GM19452 (cell line): ENCODE measurements around the gene HAUS1.

Experiments
- ATAC-seq: cut with Tn5 transposase; IDR thresholded peaks from one replicate; pipeline ENCODE4 v1.9.1; 2021; ENCODE audit not compliant: unreplicated experiment

Gene HAUS1, protein sequence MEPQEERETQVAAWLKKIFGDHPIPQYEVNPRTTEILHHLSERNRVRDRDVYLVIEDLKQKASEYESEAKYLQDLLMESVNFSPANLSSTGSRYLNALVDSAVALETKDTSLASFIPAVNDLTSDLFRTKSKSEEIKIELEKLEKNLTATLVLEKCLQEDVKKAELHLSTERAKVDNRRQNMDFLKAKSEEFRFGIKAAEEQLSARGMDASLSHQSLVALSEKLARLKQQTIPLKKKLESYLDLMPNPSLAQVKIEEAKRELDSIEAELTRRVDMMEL

DNA sequence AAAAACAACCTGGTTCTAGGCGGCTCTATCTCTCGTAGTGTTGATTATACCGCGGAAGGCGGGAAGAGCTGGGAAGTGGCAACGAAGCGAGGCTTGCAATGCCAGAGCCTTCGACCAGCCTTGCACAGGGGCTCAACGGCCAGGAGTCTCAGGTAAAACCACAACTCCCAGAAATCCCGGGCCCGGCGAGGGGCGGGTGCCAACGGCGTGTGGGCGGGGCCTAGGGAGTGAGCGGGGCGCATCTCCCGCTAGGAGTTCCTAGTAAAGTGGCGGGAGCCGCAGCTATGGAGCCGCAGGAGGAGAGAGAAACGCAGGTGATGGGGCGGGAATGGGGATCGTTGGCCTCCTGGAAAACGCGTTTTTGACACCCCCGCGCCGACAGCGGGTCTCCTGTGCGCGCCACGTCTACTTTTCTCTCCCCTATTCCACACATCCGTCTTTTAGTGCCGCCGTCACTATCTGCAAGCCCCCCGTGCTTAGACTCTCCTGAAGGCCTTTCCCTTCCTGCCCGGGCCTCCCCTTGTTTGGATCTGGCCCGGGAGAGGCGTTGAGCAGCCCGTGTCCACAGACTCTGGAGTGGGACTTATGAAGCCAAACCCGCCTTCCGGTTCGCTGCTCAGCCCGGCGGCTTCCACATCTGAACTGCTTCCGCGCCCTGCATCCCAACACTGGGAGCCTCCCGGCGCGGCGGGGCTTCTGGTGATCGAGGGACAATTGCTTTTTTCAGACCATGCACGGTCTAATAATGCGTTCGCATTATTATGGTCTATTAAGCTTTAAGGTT is at the start of gene HAUS1:
Gene HAUS1, plus strand, starts transcription at position 258 of the 784 bp plus-strand sequence. Its CDS starts 27 bp downstream, at position 285.
- ATAC-seq = peak; percentile 83

DNA sequence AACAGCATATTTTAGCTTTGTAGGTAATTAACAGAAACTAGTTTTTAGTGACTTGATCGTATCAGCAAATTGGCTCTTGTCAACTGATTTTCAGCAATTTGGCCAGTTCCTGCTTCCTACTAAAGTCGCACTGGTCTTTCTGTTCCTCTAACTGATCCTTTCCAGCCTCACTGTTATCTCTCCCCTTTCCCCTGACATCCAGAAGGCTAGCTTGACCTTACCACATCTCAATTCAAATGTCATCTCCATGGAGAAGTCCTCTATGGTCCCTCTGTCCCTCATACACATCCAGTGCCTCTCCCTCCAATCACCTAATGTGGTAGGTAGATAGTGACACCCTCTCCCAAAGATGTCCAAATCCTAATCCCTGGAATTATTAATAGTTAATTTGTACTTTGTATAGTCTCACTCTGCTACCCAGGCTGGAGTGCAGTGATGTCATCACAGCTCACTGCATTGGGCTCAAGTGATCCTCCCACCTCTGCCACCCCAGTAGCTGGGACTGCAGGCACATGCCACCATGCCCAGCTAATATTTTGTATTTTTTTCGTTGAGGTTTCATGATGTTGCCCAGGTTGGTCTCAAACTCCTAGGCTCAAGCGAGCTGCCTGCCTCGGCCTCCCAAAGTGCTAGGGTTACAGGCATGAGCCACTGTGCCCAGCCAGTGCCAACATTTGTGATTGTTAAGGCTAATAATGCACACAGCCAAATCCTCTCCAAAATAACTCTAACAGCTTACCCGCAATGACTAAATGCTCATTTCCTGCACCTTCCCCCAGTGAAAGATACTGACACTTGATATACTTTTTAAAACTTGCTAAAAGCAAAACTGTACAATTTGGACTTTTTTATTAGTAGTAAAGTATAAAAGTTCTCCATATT is 49.0 kb upstream of the HAUS1 start:
- ATAC-seq = no peak

GRCh38 chr18:46055838-46056230 is 48.4 kb upstream of the HAUS1 start:
- ATAC-seq = no peak

GRCh38 chr18:46060359-46060841 is 43.8 kb upstream of the HAUS1 start:
- no peak for ATAC-seq

- ATAC-seq = no peak
Observed at GRCh38 chr18:46061387-46061786, 42.8 kb upstream of the HAUS1 start.

GRCh38 chr18:46061796-46062195 is 42.4 kb upstream of the HAUS1 start:
- ATAC-seq = no peak

DNA sequence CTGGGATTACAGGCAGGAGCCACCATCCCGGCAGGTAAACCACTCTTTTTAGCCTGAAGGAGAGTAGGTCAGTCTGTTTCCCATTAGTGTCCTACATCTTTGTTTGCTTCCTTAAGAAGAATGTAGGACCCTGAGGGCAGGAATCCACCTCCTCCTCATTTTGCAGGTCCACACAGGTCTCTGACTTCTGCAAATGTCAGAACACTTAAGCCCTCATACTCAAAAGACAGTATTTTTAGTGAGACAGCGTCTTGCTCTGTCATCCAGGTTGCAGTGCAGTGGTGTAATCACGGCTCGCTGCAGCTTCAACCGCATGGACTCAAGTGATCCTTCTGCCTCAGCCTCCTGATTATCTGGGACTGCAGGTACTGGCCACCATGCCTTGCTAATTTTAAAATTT is 41.4 kb upstream of the HAUS1 start:
- ATAC-seq = no peak

- no peak for ATAC-seq
Observed at GRCh38 chr18:46067438-46068007, 36.7 kb upstream of the HAUS1 start.

- no peak for ATAC-seq
Observed at GRCh38 chr18:46068763-46069162, 35.4 kb upstream of the HAUS1 start.

GRCh38 chr18:46069524-46069923 is 34.7 kb upstream of the HAUS1 start:
- no peak for ATAC-seq

DNA sequence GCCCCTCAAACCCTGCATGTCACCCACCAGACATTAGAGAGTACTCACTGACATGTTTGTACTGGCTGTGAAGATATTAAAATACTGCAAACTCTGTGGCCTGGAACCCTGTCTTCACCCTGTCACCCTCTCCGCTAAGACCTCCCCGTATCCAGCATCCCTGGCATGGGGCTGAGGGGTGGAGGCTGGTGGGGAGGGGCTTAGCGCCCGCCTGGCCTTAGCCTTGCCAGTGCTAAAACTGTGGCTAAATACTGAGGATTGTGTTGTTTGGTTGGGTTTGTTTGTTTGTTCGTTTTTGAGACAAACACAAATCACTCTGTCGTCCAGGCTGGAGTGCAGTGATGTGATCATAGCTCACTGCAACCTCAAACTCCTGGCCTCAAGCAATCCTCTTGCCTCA is 34.0 kb upstream of the HAUS1 start:
- no peak for ATAC-seq

DNA sequence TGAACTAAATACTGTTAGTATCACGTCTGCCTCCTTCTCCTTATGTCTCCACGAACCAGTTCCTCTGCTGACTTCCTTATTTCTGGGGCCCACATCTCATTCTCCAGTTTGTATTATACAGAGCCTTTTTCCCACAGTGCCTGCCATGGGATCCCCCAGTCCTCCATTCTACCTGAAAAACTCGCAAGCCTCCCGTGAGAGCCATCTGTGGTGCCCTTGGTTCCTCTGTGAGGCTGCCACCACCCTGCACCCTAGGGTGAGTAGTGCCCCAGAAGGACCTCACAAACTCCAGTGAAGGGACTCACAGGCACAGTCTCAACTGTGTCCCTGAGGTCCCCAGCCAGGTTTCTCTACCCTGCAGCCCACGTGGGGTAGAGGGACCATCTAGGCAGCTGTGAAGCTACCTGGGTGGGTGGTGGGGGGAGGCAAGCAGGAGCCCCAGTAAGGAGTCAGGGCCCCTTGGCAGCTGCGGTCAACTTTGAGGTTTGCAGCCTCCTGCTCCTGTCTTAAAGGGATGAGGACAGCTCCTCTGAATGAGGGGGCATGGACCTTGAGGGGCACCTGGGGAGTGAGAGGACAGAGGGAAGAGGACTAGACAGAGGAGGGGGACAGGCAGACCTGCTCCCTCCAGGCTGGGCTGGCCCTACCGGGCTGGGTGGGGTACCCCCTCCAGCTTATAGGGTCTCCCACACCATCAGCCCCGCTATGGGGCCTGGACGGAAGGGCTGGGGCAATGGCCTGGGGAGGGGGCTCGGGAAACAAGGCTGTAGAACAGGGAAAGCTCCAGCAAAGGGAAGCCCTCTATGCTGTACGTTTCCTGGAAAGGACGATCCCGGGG is 33.2 kb upstream of the HAUS1 start:
- no peak for ATAC-seq

GRCh38 chr18:46071653-46072375 is 32.4 kb upstream of the HAUS1 start, which contains the start of gene PSTPIP2:
PSTPIP2 (minus strand) TSS chr18:46072260; CDS start chr18:46072188, 72 bp downstream.
- ATAC-seq = peak; percentile 63

DNA sequence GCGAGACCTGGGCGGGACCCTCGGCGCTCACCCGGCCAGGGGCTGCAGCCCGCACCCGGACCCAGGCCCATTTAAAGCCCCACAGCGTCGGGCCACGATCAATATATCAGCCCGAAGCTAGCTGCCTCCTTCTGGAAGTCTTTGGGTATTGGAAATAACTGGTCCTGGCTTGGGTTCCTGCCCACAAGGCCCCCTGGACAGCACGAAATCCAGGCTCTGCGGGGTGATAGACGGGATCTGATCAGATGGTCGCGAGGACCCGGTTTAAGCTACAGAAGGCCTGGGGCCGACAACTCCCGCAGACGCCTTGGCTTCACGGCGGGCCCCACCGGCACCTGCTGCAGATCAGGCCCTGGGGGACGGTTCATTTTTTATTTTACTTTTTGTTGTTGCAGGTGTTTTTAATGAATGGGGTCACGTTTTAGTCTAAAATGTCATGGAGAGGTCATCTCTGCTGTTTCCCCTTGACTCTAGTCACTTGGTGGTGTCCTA is 31.8 kb upstream of the HAUS1 start:
- ATAC-seq = no peak

GRCh38 chr18:46072959-46073358 is 31.2 kb upstream of the HAUS1 start:
- no peak for ATAC-seq

DNA sequence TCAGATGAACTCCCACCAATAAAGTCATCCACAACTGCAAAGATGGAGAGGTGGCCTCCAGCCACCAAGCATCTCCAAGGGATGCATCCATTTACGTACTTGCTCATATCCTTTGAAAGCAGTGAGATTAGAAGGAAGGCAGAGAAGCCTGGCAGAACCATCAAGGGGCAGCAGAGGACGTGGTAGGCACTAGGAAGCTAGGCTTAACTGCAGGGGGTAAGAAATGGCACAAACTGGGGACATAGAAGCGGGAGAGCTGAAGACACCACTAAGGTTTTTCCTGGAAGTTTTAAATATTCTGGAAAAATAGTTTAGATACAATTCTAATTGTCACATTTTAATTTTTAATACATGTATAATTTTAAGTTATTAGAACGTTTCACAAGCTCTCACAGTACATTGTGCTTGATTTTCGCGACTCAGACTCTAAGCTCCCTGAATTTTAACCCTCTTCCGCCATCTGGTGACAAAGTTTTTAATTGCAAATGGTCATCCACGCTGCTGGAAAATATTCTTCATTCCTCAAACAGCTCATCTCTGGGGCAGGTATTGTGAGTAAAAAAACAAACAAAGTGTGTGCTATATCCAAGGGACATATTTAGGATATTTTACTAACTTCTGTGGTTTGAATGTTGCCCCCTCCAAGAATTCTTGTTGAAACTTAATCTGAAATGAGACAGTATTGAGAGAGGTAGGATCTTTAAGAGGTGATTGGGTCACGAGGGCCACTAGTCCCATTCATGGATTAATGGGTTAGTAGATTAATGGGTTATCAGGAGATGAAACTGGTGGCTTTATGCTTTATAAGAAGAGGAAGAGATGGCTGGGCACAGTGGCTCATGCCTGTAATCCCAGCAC is 30.5 kb upstream of the HAUS1 start:
- ATAC-seq = no peak

GRCh38 chr18:46079336-46079735 is 24.8 kb upstream of the HAUS1 start:
- no peak for ATAC-seq

- no peak for ATAC-seq
Observed at GRCh38 chr18:46080156-46080555, 24.0 kb upstream of the HAUS1 start.
